NCI-H1105 treated with DMSO at 0.1 percent for 48 hours (cell line): ENCODE measurements around the gene CFAP100.

ENCODE experiments used
- DNase-seq: peaks from one replicate; lab custom pipeline; 2025; lab: John Stamatoyannopoulos, UW

Gene CFAP100

GRCh38 chr3:126402666-126403302 lies 8.1 kb downstream of the CFAP100 start:
- DNase-seq = no peak

GRCh38 chr3:126406389-126407296 lies 11.9 kb downstream of the CFAP100 start:
- DNase-seq = no peak

- no peak for DNase-seq
These were observed 12.8 kb downstream of the CFAP100 start for GRCh38 chr3:126407412-126408044.

GRCh38 chr3:126408099-126408498 lies 13.4 kb downstream of the CFAP100 start:
- DNase-seq = no peak

- DNase-seq = no peak
These were observed 18.4 kb downstream of the CFAP100 start for GRCh38 chr3:126412841-126413692.

GRCh38 chr3:126413693-126414080 lies 19.0 kb downstream of the CFAP100 start:
- no peak for DNase-seq

GRCh38 chr3:126414406-126414805 lies 19.7 kb downstream of the CFAP100 start:
- no peak for DNase-seq

- no peak for DNase-seq
These were observed 20.4 kb downstream of the CFAP100 start for GRCh38 chr3:126414961-126415660.

- DNase-seq = no peak
These were observed 21.2 kb downstream of the CFAP100 start for GRCh38 chr3:126415661-126416591.

GRCh38 chr3:126416943-126417342 lies 22.2 kb downstream of the CFAP100 start:
- no peak for DNase-seq

GRCh38 chr3:126417515-126417914 lies 22.8 kb downstream of the CFAP100 start:
- no peak for DNase-seq

- no peak for DNase-seq
These were observed 23.3 kb downstream of the CFAP100 start for GRCh38 chr3:126417981-126418530.

GRCh38 chr3:126418661-126419131 lies 24.0 kb downstream of the CFAP100 start:
- DNase-seq = no peak

GRCh38 chr3:126419151-126419703 lies 24.5 kb downstream of the CFAP100 start:
- no peak for DNase-seq

GRCh38 chr3:126419886-126420786 lies 25.4 kb downstream of the CFAP100 start:
- no peak for DNase-seq

- no peak for DNase-seq
These were observed 26.9 kb downstream of the CFAP100 start for GRCh38 chr3:126421573-126422119.

- no peak for DNase-seq
These were observed 27.4 kb downstream of the CFAP100 start for GRCh38 chr3:126422121-126422520.

GRCh38 chr3:126422571-126423091 lies 27.9 kb downstream of the CFAP100 start:
- DNase-seq = no peak
